Measurements from ENCODE around the gene PLEKHG3. TPM values are rescaled to one million over a fixed set of nuclear protein-coding genes. Genes with fewer than 3 reads are reported as not detected.

Gene PLEKHG3
- total and polyA plus RNA-seq, 12 donors: 2.7 to 11.7 (median 8.9) TPM

- 51 to 55% (median 53%) methylated on average over 11 to 18 of the region's 18 CpGs for WGBS, 4 donors
- Histone ChIP-seq H3K27ac (peak overlapping the region in 2 of 5 donors; percentile 65 to 83), H3K9me3 (replicated peaks in 1 of 3) (no peaks in the 10 kb centered on the region), H3K36me3 (replicated peaks in 1 of 2) (no peaks in the 10 kb centered on the region), H3K27me3 (no peaks in the 10 kb centered on the region), H3K4me1 (replicated peaks in 1 of 2) (peaks cover 3 to 21% of the 10 kb centered on the region in 2 donors), H3K4me3 (peak overlapping the region in 2 of 4 donors; percentile 48 to 58)
- no peak for DNase-seq
- intact Hi-C loops (cut with DNase I): no loop called here
- TF ChIP-seq CTCF (IDR thresholded peaks at IDR 0.05): no peak
- TF ChIP-seq POLR2A (IDR thresholded peaks at IDR 0.05): no peak
These were observed 1.3 kb downstream of the PLEKHG3 start for GRCh38 chr14:64705381-64706118.

- intact Hi-C loops (cut with DNase I): no loop called here
- Histone ChIP-seq H3K4me3 (no peak overlapping the region), H3K9me3 (replicated peaks in 1 of 3) (no peaks in the 10 kb centered on the region), H3K27me3 (no peaks in the 10 kb centered on the region), H3K27ac (peak overlapping the region in 2 of 5 donors; percentile 65 to 83), H3K36me3 (replicated peaks in 1 of 2) (no peaks in the 10 kb centered on the region), H3K4me1 (replicated peaks in 1 of 2) (peaks cover 3 to 21% of the 10 kb centered on the region in 2 donors)
- DNase-seq: no peak
- no peak for TF ChIP-seq CTCF (IDR thresholded peaks at IDR 0.05)
- no peak for TF ChIP-seq POLR2A (IDR thresholded peaks at IDR 0.05)
- WGBS, 4 donors: 71 to 82% (median 72%) methylated on average over 4 of the region's 4 CpGs
These were observed 1.9 kb downstream of the PLEKHG3 start for GRCh38 chr14:64706119-64706592.

DNA sequence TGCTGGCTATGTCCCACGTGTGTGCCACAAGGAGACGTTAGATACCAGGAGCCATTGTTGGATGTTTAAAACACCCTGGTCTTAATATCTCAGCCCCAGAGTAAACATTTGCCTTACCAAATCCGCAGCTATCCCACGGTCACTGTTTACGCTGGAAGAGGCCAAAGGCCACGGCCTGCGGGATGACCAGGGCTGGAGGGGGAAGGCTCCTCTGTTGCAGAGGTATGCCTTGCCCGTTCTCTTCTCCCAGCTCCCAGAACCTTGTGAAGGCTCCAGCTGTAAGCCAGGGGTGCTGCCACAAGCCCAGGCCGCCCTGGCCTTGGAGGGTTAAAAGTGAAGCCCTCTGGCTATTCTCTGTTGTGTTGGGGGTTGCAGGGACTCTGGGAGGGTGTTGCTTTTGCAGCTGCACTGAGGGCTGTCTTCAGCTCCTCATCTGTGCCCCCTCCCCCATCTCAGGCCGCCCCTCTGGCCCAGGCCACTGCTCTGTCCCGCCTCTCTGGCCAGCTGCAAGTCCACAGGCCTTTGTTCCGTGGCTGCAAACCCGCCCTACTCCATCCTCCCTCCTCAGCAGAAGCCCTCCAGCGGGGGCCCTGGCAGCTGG is 2.5 kb downstream of the PLEKHG3 start:
- Histone ChIP-seq H3K4me1 (replicated peaks in 1 of 2) (peaks cover 3 to 21% of the 10 kb centered on the region in 2 donors), H3K4me3 (no peak overlapping the region), H3K36me3 (replicated peaks in 1 of 2) (no peaks in the 10 kb centered on the region), H3K27ac (peak overlapping the region in 2 of 5 donors; percentile 8 to 83), H3K27me3 (no peaks in the 10 kb centered on the region), H3K9me3 (replicated peaks in 1 of 3) (no peaks in the 10 kb centered on the region)
- WGBS, 4 donors: 69 to 76% (median 73%) methylated on average over 6 to 14 of the region's 14 CpGs
- TF ChIP-seq POLR2A (IDR thresholded peaks at IDR 0.05): no peak
- TF ChIP-seq CTCF (IDR thresholded peaks at IDR 0.05): no peak
- no peak for DNase-seq
- intact Hi-C loops (cut with DNase I): no loop called here

DNA sequence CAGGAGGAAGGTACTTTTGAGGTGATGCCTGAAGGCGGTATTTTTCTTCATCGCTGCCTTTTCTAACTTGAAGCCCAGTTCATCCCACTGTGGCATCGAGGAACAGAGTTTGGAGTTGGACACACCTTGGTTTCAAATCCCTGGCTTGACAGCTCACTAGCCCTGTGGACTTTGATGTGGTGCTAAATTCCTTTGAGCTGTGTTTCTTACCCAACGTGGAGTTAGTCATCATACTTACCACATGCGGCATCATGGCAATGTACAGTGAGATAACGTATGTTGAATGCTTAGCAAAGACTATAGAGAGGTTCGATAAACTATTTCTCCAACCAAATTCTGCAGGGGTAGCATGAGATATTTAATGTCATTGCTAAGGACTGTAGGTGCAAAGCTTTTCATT is 3.4 kb downstream of the PLEKHG3 start:
- Histone ChIP-seq H3K27ac (peak overlapping the region in 1 of 5 donors; percentile 31), H3K4me1 (replicated peaks in 1 of 2) (peaks cover 3 to 21% of the 10 kb centered on the region in 2 donors), H3K36me3 (replicated peaks in 1 of 2) (no peaks in the 10 kb centered on the region), H3K9me3 (replicated peaks in 1 of 3) (no peaks in the 10 kb centered on the region), H3K27me3 (no peaks in the 10 kb centered on the region), H3K4me3 (no peak overlapping the region)
- 75 to 84% (median 80%) methylated on average over 7 of the region's 7 CpGs for WGBS, 4 donors
- TF ChIP-seq POLR2A (IDR thresholded peaks at IDR 0.05) (no peak), CTCF (IDR thresholded peaks at IDR 0.05) (no peak)
- DNase-seq: no peak
- intact Hi-C loops (cut with DNase I): no loop called here
